Measurements from ENCODE around the gene GGA3. TPM values are rescaled to one million over a fixed set of nuclear protein-coding genes. Genes with fewer than 3 reads are reported as not detected.
A peak's percentile ranks its signal among the peaks of the same experiment; 100 is the strongest.
"Not testable (repeated sequence)": the region's sequence is repeated elsewhere in the genome, so short reads cannot be mapped to it uniquely, and the experiment has no call there.

Gene GGA3, protein sequence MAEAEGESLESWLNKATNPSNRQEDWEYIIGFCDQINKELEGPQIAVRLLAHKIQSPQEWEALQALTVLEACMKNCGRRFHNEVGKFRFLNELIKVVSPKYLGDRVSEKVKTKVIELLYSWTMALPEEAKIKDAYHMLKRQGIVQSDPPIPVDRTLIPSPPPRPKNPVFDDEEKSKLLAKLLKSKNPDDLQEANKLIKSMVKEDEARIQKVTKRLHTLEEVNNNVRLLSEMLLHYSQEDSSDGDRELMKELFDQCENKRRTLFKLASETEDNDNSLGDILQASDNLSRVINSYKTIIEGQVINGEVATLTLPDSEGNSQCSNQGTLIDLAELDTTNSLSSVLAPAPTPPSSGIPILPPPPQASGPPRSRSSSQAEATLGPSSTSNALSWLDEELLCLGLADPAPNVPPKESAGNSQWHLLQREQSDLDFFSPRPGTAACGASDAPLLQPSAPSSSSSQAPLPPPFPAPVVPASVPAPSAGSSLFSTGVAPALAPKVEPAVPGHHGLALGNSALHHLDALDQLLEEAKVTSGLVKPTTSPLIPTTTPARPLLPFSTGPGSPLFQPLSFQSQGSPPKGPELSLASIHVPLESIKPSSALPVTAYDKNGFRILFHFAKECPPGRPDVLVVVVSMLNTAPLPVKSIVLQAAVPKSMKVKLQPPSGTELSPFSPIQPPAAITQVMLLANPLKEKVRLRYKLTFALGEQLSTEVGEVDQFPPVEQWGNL
- total RNA-seq, result 44.5 TPM

DNA sequence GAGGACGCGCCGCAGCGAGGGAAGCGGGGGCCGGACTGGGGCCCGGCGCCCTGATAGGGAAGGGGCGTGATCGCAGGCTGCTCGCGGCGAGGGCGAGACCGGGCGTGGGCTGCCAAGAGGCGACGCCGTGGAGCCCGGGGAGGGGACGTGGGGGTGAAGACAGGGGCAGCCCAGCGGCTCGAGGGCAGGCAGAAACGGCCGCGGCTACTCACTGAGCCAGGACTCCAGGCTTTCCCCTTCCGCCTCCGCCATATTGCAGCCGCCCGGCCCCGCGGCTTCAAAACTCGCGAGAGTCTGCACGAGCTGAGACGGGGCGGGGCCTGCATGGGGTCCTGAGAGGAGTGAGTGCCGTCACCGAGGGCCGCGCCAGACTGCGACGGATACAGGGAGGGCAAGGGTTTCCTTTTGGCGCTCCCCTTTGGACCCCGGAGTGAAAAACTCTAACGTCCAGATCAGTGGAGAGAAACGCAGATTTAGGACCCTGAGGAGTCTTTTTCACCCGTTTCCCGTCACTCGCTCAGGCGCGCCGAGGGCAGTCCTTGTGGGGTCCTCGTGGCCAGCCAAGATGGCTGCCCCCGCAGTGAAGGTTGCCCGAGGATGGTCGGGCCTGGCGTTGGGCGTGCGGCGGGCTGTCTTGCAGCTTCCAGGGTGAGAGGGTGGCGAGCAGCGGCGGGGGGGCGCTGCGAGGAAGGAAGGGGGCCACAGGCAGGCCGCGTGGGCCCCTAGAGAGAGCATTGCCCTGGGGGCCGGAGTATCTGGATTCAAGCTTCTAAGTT, at the start of gene GGA3, which contains the start of gene MRPS7:
Gene GGA3 (minus strand): TSS at position 271 of the 776 bp plus-strand sequence. CDS start 19 bp downstream, at position 252.
Gene MRPS7 (plus strand): TSS at position 544 of the 776 bp plus-strand sequence. CDS start 22 bp downstream, at position 566.
- DNase-seq (ENCODE audit: low spot score), result peak; percentile 96

DNA sequence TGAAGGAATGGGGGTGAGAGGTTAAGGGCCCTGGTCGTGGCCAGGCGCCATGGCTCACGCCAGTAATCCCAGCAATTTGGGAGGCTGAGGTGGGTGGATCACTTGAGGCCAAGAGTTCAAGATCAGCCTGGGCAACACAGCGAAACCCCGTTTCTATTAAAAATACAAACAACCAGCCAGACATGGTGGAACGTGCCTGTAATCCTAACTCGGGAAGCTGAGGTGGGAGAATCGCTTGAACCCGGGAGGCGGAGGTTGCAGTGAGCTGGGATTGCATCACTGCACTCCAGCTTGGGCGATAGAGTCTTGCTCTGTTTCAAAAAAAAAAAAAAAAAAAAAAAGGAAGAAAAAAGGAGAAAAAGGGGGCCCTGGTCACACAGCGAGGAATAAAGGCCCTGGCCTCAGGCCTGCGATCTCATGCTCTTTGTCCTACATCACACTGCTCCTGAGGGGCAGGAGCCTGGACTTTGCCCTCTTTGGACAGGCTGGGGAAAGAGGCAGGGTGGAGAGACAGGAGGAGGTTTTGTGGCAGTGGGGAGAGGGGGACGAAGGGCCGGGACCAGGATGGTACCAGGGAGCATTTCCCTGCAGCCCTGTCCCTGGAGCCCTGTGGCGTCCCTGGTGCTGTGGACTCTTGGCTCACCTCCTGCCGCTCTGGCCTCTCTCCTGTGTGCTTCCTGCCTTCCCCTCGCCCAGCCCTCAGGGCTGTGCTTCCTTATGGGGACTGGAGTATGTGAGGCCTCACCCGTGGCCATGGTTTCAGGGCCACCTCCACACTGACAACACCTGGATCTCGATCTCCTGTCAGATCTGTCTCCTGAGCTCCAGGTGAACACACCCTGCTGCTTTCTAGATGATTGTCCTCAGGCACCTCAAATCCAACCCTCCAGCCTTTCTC, 47.6 kb upstream of the GGA3 start:
- DNase-seq (ENCODE audit: low spot score), result peak; percentile 61

DNA sequence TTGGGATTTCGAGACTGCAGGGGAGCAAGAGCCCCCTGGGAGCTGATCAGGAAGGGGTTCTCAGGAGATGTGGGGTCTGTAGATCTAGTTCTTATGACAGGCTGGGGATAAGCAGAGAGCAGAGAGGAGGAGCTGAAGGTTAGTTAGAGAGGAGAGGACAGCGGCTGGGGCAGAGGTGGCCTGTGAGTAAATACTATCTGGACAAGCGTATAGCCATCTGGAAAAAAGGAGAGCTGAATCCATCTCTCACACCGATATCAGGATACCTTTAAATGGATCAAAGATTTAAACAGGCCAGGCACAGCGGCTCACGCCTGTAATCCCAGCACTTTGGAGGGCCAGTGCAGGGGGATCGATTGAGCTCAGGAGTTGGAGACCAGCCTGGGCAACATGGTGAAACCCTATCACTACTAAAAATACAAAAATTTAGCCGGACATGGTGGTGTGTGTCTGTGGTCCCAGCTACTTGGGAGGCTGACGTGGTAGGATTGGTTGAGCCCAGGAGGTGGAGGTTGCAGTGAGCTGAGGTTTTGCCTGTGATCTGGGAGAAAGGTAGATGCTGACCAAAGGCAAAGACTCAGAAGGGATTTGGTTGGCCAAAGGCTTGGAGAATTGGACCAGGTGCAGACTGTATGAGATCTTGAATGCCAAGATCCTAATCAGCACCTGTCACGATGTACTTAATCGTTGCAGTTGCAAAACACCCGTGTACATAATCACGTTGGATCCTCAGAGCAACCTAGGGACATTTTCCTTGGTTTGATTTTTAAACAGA, 46.7 kb upstream of the GGA3 start:
- DNase-seq (ENCODE audit: low spot score), result no peak

DNA sequence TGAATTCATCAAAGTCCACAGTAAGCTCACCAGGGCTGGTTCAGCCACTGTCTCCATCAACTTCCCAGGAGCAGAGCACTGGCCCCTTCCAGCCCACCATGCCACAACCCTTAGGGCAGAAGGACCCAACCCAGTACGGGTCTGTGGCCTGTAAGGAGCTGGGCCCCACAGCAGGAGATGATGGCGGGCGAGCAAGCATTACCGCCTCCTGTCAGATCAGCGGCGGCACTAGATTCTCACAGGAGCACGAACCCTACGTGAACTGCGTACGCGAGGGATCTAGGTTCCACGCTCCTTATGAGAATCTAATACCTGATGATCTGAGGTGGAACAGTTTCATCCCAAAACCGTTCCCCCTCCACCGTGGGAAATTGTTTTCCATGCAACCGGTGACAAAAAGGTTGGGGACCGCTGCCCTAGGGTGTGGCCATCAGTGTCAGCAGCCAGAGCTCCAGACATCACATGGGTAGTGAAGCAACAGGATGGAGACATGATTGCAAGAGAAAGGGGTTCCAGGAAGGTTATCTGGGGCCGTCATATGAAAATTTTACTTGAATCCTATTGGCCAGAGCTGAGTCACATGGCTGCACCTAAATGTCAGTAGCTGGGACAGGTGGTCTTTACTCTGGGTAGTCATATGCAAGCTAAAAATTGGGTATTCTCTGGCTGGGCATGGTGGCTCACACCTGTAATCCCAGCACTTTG, 40.2 kb upstream of the GGA3 start:
- no peak for DNase-seq (ENCODE audit: low spot score)

DNA sequence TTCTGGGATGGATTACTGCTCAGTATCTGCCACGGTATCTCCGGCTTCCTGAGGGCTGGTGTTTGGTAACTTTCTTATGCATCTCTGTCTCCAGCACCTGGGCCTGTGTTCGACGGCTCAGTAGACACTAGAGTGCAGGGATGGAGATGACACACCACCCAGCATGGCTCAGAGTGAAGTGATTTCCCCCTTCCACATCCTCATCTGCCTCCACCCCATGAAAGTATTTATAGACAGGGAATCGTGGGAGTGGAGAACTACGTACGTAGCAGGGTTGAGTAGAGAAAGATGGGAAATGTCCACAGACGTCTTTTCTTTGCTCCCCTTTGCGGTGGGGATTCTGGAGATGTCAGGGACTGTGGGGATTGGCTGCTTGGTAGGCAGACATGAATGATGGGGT, 39.6 kb upstream of the GGA3 start:
- DNase-seq (ENCODE audit: low spot score), result no peak

DNA sequence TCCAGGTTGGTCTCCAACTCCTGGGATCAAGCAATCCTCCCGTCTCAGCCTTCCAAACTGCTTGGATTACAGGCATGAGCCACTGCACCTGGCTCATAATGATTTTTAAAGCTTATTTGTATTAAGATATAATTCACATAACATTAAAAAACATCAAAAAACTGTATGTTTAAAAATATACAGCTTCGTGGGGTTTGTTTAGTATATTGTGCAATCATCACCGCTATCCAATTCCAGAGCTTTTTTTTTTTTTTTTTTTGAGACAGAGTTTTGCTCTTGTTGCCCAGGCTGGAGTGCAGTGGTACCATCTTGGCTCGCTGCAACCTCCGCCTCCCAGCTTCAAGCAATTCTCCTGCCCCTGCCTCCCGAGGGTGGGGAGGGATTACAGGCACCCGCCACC, 38.9 kb upstream of the GGA3 start:
- no peak for DNase-seq (ENCODE audit: low spot score)

DNA sequence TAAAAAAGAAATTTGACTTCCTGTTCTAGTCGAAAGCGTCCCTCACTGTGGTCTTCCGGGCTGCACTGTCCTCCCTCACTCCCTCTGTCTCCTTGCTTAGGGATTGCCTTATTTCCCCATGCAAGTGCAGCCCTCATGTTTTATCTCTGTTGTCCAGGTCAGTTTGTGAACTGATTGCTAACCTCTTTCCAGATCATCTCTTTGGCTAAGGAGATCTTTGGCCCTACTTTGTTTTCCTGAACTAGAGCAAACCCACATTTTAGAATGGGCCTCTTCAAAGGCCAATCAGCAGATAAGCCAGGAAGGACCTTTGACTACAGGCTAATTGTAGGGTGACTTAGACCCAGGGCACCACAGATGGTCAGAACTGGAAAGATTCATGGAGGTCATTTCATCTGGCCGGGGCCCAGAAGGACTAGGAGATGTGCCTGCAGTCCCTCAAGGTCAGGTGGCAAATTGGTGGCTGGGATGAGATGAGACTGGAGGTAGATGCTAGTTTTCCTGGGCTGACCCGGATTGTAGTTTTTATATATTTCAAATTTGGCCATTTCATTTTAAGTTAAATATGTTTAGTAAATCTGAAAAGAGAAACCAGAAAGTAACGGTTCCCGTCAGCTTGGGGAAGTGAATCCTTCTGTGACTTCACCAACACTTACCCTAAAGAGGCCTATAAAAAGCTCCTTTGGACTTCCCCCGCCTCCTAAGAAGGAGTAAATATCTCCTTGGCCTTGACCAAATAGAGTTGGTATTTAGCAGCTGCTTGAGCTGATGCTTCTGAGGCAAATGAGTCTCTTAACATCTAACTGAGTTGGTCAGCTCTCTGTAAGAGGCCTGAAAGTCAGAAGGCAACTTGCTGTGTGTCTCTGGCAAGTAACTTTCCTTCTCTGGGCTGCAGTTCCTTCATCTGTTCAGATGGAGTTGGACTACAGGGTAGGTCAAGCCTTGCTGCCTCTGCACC, 34.1 kb upstream of the GGA3 start:
- DNase-seq (ENCODE audit: low spot score), result no peak

DNA sequence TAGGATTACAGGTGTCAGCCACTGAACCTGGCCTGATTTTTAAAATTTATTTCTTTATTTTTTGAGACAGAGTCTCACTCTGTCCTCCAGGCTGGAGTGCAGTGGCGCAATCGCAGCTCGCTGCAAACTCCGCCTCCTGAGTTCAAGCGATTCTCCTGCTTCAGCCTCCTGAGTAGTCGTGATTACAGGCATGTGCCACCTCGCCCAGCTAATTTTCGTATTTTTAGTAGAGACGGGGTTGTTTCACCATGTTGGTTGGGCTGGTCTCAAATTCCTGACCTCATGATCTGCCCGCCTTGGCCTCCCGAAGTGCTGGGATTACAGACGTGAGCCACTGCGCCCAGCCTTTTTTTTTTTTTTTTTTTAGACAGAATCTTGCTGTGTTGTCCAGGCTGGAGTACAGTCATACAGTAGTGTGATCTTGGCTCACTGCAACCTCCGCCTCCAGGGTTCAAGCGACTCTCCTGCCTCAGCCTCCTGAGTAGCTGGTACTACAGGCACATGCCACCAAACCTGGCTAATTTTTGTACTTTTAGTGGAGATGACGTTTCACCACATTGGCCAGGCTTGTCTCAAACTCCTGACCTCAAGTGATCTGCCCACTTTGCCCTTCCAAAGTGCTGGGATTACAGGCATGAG, 31.5 kb upstream of the GGA3 start:
- not testable (repeated sequence) for DNase-seq (ENCODE audit: low spot score)

DNA sequence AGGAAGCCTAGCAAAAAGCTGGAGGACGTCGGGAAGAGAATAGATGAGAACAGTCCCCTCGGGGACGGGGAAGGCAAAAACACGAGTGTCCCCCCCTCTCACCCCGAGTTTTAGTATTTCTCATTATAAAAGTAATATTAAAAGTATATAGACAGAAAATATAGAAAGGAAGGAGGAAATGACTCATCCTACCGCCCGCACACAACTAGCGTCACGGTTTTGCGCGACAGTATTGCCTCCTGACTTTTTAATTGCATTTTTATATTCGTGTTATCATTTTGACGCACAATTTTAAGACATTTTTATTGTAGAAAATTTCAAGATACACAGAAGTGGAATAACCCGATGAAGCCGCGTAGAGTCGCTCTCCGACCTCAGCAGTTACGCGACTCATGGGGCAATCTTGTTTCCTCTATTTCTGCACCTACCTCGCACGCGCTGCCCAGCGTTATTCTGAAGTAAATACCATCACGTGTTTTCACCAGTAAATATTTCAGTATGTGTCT, 28.5 kb upstream of the GGA3 start:
- DNase-seq (ENCODE audit: low spot score), result peak; percentile 64

DNA sequence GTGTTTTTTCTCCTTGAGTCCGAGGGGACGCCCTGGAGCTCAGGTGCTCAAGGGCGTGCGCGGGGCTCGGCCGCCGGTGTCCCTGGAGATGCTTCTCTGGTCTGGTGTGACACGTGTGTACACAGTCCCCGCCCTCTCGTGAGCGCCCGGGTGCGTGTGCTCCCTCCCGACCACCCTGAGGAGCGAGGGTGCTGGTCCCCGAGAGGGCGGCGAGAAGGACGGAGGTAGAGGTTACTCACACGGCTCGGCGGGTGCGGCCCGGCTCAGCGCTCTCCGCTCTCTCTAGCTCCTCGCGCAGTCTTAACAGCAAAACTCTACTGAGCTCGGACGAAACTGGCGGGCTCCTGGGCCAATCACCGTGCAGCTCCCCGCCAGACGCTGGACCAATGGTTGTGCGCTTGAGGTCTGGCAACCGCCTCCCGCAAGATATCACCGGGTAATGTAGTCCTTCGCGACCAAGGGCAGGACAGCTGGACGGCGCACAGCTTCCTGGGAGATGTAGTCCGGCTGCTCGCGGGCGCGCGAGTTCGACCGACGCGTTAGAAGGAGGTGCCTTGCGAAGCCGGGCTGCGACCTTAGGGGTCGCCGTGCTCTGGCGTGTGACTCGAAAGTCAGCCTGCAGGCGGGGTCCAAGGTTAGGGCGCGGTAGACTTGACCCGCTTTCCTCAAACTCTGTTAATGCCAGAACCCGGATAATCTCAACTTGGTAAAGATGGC, 27.9 kb upstream of the GGA3 start, which contains the start of gene SLC25A19:
Gene SLC25A19 (minus strand): TSS at position 319 of the 717 bp plus-strand sequence. CDS start 2,669 bp downstream, outside the sequence.
- DNase-seq (ENCODE audit: low spot score), result peak; percentile 98

DNA sequence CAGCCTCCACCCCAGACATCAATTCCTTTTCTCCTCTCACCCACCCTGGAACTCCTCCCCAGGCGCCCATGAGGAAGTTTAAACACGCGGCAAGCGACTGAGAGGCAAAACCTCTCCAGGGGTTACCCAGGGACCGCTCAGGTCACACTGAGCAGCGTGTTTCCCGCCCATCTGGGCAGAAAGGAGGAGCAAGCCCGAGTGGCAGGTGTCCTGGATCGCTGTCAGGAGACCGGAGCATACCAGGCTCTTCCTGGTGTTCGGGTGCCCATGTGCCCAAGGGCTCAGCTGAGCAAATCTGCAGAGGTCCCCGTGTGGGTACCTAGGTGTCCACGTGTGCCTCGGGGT, 27.3 kb upstream of the GGA3 start:
- DNase-seq (ENCODE audit: low spot score), result no peak

DNA sequence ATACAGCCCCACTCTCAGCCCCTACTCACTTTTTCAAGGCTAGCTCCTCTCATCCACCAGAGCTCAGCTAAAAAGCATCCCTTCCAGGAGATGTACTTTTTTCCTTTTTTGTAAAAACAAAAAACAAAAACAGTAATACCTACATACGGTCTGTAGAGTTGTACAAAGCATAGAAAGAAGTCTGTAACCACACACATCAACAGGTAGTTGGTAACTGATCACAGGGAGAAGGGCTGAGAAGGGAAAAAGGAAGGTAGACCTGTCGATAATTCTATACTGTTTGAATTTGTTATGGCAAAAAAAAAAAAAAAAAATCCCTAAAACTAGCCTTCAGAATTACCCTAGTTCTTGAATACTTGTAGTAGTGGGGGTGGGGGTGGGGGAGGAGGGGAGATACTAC, 27.0 kb upstream of the GGA3 start:
- DNase-seq (ENCODE audit: low spot score), result no peak

DNA sequence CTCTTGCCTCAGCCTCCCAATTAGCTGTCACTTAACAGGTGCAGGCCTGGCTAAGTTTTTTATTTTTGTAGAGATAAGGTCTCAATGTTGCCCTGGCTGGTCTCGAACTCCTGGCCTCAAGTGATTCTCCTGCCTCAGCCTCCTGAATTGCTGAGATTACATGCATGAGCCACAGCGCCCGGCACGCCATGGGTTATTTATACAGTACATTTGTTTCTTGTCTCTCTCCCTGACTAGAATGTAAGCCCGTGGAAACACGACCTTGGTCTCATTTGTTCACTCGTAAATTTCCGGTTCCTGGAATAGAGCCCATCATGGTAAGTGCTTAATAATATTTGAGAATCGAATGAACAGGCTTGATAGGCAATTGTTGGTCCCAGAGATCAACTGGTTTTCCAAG, 25.8 kb upstream of the GGA3 start:
- no peak for DNase-seq (ENCODE audit: low spot score)

DNA sequence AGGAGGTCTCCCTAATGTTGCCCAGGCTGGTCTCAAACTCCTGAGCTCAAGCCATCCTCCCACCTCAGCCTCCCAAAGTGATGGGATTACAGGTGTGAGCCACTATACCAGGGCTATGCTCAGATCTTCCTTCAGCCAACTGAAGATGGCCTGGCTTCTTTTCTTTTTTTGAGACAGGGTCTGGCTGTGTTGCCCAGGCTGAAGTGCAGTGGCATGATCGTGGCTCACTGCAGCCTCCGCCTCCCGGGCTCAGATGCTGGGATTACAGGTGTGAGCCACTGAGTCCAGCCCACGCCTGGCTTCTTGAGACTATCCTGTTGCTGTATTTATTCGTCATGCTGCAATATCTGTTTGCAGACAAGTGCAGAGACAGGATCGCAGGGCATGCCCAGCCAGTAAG, 23.7 kb upstream of the GGA3 start:
- DNase-seq (ENCODE audit: low spot score), result no peak

DNA sequence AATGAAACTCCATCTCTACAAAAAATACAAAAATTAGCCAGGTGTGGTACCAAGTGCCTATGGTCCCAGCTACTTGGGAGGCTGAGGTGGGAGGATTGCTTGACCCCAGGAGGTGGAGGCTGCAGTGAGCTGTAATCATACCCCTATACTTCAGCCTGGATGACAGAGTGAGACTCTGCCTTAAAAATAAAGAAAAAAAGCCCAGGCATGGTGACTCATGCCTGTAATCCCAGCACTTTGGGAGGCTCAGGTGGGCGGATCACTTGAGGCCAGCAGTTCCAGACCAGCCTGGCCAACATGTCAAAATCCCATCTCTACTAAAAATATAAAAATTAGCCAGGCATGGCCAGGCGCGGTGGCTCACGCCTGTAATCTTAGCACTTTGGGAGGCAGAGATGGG, 18.8 kb upstream of the GGA3 start:
- DNase-seq (ENCODE audit: low spot score), result not testable (repeated sequence)

DNA sequence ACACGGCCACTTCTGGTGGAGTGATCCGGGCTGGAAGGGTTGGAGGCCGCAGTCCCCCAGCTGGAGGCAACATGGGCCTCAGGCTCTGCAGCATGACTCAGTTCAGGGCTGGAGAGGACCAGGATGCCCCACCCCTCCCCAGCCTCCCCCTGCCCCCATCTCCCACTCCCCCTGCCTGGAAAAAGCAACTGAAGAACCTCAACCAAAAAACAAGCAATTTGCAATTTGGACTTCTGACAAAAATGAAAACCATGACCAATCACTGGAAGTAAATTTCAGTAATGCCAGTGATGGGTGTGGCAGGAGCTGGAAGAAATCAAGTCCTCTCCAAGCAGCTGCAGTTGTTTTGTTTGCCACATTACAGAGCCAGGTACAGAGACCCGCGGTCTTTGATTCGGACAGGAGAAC, 16.3 kb upstream of the GGA3 start:
- DNase-seq (ENCODE audit: low spot score), result no peak

All from mucosa of gallbladder (tissue), 1 donor.